ENCODE measurements around the gene SNX7. TPM values are rescaled to one million over a fixed set of nuclear protein-coding genes. Genes with fewer than 3 reads are reported as not detected.

SNX7 gene
- total RNA-seq = 10 to 100 TPM in 3 of 4 donors, 1 to 10 TPM in 1; 4.1 to 37.3 (median 23.4) TPM

- peaks cover 0 to 30% (median 9%) of the 10 kb centered on the region in 4 donors for H3K4me1 ChIP-seq
- in situ Hi-C loops (cut with MboI; ENCODE audit: low pct_ligation_motif_present in 1 of 4, low pct_unique_long_range_greater_than_20kb in 1 of 4, low sequenced_read_pairs in 3 of 4) = no loop called here
- H3K36me3 ChIP-seq = no peaks in the 10 kb centered on the region
- WGBS, 2 donors (ENCODE audit: low coverage in 1 of 2) = 0 to 2% methylated on average over 14 to 52 of the region's 80 CpGs
- no peaks in the 10 kb centered on the region for H3K27me3 ChIP-seq
- DNase-seq = peak; percentile 89
- TF ChIP-seq CTCF (IDR thresholded peaks at IDR 0.05) (peak in 2 of 5 experiments; percentile 5 to 13), POLR2AphosphoS5 (IDR thresholded peaks at IDR 0.05) (peak; percentile 22 to 84 (median 79)), EP300 (IDR thresholded peaks at IDR 0.05; ENCODE audit: low read depth) (no peak), POLR2A (IDR thresholded peaks at IDR 0.05) (peak; percentile 80)
- peak within 1 kb of the TSS; percentile 73 to 88 (median 76) for H3K4me3 ChIP-seq
- intact Hi-C loops (cut with DNase I; ENCODE audit: low total_unique reads) = no loop called here
- H3K27ac ChIP-seq = peak within 1 kb of the TSS; percentile 92 to 95 (median 94)
- no peaks in the 10 kb centered on the region for H3K9me3 ChIP-seq
Observed at GRCh38 chr1:98661544-98662355, at the start of gene SNX7. Gene SNX7, plus strand, starts transcription at chr1:98661721. Its CDS starts 11 bp downstream, at chr1:98661732.

GRCh38 chr1:98637316-98637715, 24.2 kb upstream of the SNX7 start:
- Histone ChIP-seq H3K9me3 (peaks cover 0 to 4% of the 10 kb centered on the region in 2 donors), H3K27ac (no peak overlapping the region), H3K4me1 (no peaks in the 10 kb centered on the region), H3K36me3 (no peaks in the 10 kb centered on the region), H3K27me3 (no peaks in the 10 kb centered on the region), H3K4me3 (no peak overlapping the region)
- DNase-seq = no peak
- in situ Hi-C loops (cut with MboI; ENCODE audit: low pct_ligation_motif_present in 1 of 4, low pct_unique_long_range_greater_than_20kb in 1 of 4, low sequenced_read_pairs in 3 of 4) (no loop called here), intact Hi-C loops (cut with DNase I; ENCODE audit: low total_unique reads) (no loop called here)
- 64% methylated on average over 2 of the region's 2 CpGs; no CpG with 5 or more reads in 1 of the 2 donors for WGBS, 2 donors (ENCODE audit: low coverage in 1 of 2)
- no peak for TF ChIP-seq CTCF (IDR thresholded peaks at IDR 0.05)
- TF ChIP-seq POLR2A (IDR thresholded peaks at IDR 0.05) = no peak
- no peak for TF ChIP-seq EP300 (IDR thresholded peaks at IDR 0.05; ENCODE audit: low read depth)
- no peak for TF ChIP-seq POLR2AphosphoS5 (IDR thresholded peaks at IDR 0.05)

- in situ Hi-C loops (cut with MboI; ENCODE audit: low pct_ligation_motif_present in 1 of 4, low pct_unique_long_range_greater_than_20kb in 1 of 4, low sequenced_read_pairs in 3 of 4) (no loop called here), intact Hi-C loops (cut with DNase I; ENCODE audit: low total_unique reads) (no loop called here)
- TF ChIP-seq EP300 (IDR thresholded peaks at IDR 0.05; ENCODE audit: low read depth) (no peak), CTCF (IDR thresholded peaks at IDR 0.05) (no peak), POLR2AphosphoS5 (IDR thresholded peaks at IDR 0.05) (no peak), POLR2A (IDR thresholded peaks at IDR 0.05) (no peak)
- no peak for DNase-seq
- Histone ChIP-seq H3K27me3 (no peaks in the 10 kb centered on the region), H3K27ac (no peak overlapping the region), H3K4me1 (no peaks in the 10 kb centered on the region), H3K36me3 (no peaks in the 10 kb centered on the region), H3K9me3 (peaks cover 0 to 4% of the 10 kb centered on the region in 2 donors), H3K4me3 (no peak overlapping the region)
Observed at GRCh38 chr1:98638185-98638584, 23.3 kb upstream of the SNX7 start.

- in situ Hi-C loops (cut with MboI; ENCODE audit: low pct_ligation_motif_present in 1 of 4, low pct_unique_long_range_greater_than_20kb in 1 of 4, low sequenced_read_pairs in 3 of 4) = no loop called here
- Histone ChIP-seq H3K27ac (no peak overlapping the region), H3K9me3 (peaks cover 0 to 2% of the 10 kb centered on the region in 2 donors), H3K4me1 (no peaks in the 10 kb centered on the region), H3K36me3 (no peaks in the 10 kb centered on the region), H3K4me3 (no peak overlapping the region), H3K27me3 (no peaks in the 10 kb centered on the region)
- WGBS, 2 donors (ENCODE audit: low coverage in 1 of 2) = 64 to 67% methylated on average over 2 of the region's 2 CpGs
- no peak for DNase-seq
- intact Hi-C loops (cut with DNase I; ENCODE audit: low total_unique reads) = no loop called here
- TF ChIP-seq POLR2AphosphoS5 (IDR thresholded peaks at IDR 0.05) (no peak), CTCF (IDR thresholded peaks at IDR 0.05) (no peak), POLR2A (IDR thresholded peaks at IDR 0.05) (no peak), EP300 (IDR thresholded peaks at IDR 0.05; ENCODE audit: low read depth) (no peak)
Observed at GRCh38 chr1:98644510-98644909, 17.0 kb upstream of the SNX7 start.
